ENCODE measurements around the gene PLEKHM3.
"Not testable (repeated sequence)": the region's sequence is repeated elsewhere in the genome, so short reads cannot be mapped to it uniquely, and the experiment has no call there.

Gene PLEKHM3

DNA sequence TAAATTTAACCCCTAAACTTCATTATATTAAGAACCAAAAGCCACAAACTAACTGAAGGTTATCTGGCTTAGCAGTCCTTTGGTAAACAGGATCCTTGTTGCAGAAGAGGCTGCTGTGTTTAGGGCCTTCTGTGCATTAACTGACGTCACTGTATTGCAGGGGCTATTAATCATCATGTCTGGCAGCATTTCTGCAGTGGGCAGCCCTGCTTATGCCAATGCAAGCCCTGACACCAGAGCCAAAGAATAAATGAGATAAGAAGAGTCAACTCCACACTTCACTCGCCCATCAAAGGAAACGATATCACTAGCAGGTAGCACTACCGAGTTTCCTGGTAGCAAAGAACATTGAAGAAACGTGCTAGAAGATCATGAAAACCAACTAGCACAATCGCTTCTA, 110.6 kb downstream of the PLEKHM3 start:
- DNase-seq = no peak

DNA sequence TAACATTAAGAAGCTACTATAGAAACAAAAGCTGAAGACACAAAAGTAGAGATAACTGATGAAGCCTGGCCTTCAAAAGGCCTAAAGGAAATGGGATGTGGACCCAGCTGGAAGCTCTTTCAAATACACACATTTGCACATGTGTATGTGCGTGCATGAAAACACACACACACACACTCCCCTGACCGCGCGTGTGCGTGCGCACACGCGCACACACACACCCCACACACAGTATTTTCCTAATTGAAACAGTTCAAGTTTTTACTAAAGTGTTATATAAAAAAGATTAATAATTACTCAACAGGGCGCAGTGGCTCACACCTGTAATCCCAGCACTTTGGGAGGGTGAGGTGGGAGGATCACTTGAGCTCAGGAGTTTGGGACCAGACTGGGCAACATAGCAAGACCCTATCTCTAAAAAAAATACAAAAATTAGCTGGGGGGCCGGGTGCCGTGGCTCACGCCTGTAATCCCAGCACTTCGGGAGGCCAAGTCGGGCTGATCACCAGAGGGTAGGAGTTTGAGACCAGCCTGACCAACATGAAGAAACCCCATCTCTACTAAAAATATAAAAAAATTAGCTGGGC, 111.5 kb downstream of the PLEKHM3 start:
- DNase-seq = no peak

GRCh38 chr2:207911856-207912255, 113.5 kb downstream of the PLEKHM3 start:
- no peak for DNase-seq

DNA sequence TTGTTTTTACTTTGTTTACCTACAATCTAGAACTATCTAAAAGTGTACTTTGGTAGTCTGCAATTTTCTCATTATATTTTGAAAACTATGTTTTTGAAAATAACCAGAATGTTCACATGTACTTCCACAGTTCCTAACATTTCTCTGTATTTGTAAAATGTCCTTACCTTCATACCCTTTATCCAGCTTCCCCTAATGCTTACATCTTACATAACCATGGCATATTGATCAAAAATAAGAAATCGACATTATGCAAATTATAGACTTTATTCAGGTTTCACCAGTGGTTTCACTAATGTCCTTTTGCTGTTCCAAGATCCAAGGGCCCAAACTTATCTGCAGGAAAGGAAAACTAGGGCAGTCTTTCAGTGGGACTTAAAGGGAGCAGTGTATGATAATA, 114.1 kb downstream of the PLEKHM3 start:
- DNase-seq = no peak

- DNase-seq = not testable (repeated sequence)
Observed at GRCh38 chr2:207906495-207906894, 118.8 kb downstream of the PLEKHM3 start.

GRCh38 chr2:207905546-207905945, 119.8 kb downstream of the PLEKHM3 start:
- no peak for DNase-seq

- DNase-seq = no peak
Observed at GRCh38 chr2:207903236-207903635, 122.1 kb downstream of the PLEKHM3 start.

DNA sequence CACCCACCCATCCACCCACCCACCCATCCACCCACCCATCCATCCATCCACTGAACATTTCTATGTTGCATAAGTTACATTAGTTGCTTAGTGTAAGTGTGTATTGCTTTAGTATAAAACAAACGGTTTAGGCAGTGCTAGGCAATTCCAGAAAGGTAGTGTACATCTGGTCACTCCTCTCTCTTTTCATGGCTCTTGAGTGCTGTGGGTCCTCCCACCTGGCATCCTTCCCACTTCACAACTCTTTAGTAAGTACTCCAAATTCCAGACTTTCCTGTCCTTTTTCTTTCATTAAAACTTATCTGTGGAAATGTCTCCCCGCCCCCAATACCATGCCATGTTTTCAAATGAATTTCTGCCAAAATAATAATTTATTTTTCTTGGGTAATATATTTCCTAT, 122.5 kb downstream of the PLEKHM3 start:
- DNase-seq = no peak

DNA sequence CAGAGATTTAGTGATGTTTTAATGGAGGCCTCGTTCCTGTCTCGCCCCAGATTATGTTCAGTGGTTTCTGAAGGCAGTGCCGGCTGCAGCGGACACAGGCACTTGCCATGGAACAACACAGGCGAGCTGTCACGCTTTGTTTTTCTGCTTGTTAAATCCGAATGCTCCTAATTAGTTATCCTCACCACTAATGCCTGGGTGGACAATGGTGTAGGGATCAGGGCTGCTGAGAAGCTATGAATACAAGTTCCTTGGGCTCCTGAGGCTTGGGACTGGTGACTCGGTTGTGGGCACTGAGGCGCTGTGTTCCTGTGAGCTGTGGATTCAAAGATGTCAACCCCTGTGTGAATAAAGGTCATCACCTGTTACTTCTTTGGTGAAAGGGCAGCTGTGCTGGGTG, 123.5 kb downstream of the PLEKHM3 start:
- DNase-seq = no peak

GRCh38 chr2:207901401-207901800, 123.9 kb downstream of the PLEKHM3 start:
- no peak for DNase-seq

GRCh38 chr2:207898354-207898695, 127.0 kb downstream of the PLEKHM3 start:
- DNase-seq = no peak

DNA sequence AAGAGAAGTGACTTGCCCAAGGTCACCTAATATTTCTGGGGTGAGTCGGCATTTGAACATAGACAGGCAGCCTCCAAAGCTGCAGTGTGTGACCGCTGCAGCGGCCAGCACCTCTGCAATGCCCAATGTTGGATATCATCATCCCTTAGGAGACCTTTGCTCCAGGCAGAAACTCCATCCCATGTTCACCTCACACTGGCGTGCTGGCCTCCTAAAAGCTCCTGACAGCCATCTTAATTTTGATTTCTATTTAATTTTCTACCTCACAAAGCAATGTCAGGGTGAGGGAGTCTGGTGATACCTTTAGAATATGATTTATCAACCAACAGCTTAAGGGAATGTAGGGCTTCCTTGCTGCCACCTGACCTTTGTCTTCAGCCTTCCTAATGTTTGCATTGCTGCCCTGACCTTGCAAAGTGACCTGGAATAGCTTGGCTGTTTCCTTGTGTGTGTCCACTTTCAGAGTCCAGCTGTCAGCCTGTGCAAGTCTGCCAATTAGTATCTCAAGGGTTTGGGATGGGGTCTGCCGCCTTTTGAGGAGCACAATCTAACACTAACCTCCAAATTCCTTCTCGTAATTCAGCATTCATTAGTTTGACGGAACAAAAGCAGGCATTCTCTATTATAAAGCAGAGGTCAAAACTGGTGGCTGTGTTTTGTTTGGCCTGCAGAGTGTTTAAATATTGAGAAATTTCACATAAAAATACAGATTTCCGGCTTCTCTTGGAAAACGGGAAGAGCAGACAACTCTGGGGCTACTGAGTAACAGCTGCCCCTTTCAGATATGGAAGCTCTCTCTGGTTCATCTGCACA, 127.6 kb downstream of the PLEKHM3 start:
- no peak for DNase-seq

- no peak for DNase-seq
Observed at GRCh38 chr2:207896525-207897285, 128.6 kb downstream of the PLEKHM3 start.

- no peak for DNase-seq
Observed at GRCh38 chr2:207895274-207895860, 130.0 kb downstream of the PLEKHM3 start.

- no peak for DNase-seq
Observed at GRCh38 chr2:207892716-207893402, 132.5 kb downstream of the PLEKHM3 start.

- no peak for DNase-seq
Observed at GRCh38 chr2:207891086-207891844, 134.1 kb downstream of the PLEKHM3 start.

DNA sequence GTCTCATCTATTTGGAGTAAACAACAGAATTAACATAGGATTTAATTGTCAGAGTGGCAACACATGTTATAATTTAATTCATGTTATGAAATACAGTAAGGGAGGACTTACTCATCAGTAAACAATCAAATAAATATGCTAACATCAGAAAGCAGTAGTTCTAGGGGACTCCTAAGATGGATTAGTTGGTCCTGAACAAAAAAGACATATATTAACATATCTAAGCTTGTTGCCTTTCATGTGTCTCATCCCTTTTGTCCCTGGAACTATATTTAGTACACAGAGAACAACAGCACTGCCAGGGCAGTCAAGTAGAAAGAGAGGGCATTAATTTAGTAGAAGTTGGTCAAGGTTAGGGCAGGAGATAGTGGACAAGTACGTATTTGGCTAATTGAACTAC, 137.8 kb downstream of the PLEKHM3 start:
- DNase-seq = no peak

- DNase-seq = no peak
Observed at GRCh38 chr2:207885010-207885409, 140.3 kb downstream of the PLEKHM3 start.

DNA sequence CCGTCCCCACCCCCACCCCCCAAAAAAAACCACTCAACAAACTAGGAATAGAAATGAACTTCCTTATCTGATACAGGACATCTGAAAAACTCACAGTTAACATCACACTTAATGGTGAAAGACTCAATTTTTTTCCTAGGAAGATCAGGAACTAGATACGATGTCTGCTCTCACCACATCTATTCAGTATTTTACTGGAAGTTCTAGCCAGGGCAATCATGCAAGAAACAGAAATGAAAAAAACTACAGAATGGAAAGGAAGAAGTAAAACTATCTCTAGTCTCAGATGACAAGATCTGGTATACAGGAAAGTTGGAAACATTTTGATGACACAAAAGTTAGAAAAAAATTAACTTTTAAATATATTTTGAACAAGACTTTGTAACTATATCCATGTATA, 141.2 kb downstream of the PLEKHM3 start:
- no peak for DNase-seq

DNA sequence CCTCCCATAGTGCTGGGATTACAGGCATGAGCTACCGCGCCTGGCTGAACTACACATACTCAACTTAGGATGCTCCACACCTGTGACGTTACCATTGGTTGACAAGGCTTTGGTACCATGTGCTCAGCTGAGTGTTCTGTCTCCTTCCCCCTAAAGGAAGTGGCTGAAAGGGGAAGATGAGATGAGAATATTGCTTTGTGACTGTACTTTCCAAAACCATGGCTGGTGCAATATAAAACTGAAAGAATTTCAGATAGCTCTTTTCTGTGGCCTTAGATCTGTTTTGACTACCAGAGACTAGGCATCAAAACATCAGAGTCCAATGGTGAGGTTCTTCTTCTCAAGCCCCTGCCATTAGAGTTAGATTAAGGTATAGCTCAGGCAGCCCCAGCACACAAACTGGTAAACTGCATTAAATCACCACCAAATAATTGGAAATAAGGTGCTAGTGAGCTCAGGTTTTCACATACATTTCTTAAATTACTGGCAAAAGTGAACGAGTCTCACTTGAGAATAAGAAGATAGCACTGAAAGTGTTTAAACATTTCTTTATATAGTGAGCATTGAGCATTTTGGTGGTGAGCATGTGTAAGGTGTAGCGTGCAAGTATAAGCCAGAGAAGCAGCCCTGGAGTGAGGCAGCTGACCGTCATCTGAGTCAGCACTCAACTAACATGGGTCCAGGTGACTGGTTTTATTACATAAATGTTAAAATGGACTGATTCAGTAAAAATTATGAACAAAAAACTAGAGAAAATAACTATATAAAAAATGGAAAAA, 142.1 kb downstream of the PLEKHM3 start:
- DNase-seq = no peak

GRCh38 chr2:207881902-207882301, 143.4 kb downstream of the PLEKHM3 start:
- no peak for DNase-seq

Measured in amniotic stem cell (primary cell).